Stimulated activated CD4-positive, alpha-beta T cell treated with anti-CD3 and anti-CD28 coated beads, Interleukin-2, amount 100 ng/mL, for 48 hours (primary cell): ENCODE measurements around the gene ZNF273.
A peak's percentile ranks its signal among the peaks of the same experiment; 100 is the strongest.
"Not testable (repeated sequence)": the region's sequence is repeated elsewhere in the genome, so short reads cannot be mapped to it uniquely, and the experiment has no call there.

Source experiments
- DNase-seq, 2 donors: peaks; one replicate each; pipeline ENCODE4 v3.0.0-alpha.2; 2020

Gene ZNF273

DNA sequence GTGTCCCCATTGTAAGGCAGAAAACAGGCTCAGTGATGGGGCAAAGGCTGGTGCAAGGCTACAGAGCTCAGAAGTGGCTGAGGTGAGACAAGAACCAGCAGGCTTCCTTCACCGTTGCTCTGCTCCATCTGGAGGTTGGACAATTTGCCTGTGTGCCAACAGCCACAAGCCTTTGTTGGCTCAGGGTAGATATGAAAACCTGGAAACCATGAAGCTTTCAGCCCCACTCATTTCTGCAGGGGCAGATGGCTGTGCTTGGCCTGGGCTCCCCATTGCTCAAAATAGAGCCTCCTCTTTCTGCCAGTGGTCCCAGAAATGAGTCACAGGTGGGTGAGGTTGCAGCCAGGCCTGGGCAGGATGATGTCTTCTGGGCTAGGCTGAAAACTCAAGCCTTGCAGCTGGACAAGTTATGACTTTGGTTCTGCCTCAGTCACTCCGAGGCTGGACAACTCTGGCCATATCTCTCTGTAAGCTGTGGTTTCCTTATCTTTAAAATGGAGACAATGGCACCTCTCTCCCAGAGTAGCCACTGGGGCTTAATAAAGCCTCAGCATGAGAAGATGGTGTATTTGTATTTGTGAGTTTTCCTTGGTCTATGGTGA, 12.2 kb upstream of the ZNF273 start:
- DNase-seq = no peak

DNA sequence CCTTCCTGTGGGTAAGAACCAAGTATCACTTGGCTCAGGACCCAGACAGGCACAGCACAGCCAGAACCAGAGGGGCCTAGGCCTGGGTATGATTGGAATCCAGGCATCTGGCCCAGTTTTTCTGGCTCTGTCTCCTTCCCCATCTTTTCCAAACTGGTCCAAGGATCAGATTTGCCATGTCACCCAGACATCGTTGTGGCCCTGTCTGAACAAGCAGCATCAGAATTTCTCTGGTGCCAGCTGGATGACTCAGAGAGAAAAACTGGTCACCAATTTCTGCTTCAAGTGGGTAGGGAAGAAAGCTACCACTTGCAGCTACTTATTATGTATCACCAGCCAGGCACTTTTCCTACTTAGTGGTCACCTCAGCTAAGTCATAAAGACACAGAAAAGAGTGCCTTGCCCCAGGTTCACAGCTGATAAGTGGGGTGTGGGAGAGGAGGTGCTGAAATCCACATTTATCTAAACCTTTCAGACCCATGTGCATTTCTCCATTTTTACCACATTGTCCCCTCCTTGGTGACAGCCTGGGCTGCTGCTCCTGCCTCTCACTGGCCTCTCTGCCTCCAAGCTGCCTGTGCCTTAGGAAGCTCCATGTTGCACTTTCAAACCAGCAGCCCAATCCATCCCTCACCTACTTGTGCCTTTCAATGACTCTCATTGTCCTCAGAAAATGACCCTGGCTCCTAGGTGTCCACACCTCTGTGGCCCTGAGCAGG, 11.6 kb upstream of the ZNF273 start:
- DNase-seq = not testable (repeated sequence)

DNA sequence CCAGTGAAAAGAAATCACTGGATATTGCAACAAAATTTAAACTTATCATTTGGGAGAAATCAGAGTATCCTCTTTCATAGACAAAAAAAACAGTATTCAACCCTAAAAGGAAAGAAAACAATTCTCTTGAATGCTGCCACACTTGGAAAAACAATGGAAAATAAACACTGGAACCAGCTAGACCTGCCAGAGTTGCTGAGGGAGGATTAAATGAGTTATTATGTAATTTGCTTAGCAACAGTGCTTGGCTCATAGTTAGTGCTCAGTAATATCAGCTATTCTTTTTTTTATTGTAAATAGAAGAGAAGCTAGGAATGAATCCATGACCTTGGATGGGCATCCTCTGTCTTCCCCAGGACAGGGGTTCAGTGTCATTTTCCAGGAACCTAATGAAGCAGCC, 11.0 kb upstream of the ZNF273 start:
- DNase-seq = no peak

GRCh38 chr7:64892666-64893309, 10.3 kb upstream of the ZNF273 start:
- no peak for DNase-seq

DNA sequence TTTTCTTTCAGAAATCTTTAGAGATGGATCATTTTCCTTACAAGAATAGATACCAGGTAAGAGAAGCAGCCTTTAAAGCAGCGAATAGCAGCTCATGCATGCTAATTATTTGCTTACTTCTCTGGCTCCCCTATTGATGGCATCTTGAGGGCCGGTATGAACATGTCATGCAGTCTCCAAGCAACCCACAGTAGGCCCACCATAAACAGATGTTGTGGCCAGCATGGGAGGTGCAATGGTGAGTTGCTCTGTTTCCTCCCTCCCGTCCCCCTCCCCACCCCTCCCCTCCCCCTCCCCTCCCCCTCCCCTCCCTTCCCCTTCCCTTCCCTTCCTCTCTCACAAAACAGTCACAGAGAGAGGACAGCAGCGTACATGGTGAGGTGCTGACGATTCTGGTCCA, 9.7 kb upstream of the ZNF273 start:
- DNase-seq = no peak

- not testable (repeated sequence) for DNase-seq
Measured at GRCh38 chr7:64902461-64902805, 640 bp upstream of the ZNF273 start.

DNA sequence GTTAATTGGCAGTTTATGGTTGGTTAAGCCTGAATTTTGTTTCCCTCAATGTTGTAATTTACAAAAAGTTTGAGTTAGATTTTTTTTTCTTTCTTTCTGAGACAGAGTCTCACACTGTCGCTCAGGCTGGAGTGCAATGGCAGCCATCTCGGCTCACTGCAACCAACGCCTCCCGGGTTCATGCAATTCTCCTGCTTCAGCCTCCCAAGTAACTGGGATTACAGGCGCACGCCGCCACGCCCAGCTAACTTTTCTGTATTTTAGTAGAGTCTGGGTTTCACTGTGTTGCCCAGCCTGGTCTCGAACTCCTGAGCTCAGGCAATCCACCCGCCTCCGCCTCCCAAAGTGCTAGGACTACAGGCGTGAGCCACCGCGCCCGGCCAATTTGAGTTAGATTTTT, 935 bp downstream of the ZNF273 start:
- no peak for DNase-seq

DNA sequence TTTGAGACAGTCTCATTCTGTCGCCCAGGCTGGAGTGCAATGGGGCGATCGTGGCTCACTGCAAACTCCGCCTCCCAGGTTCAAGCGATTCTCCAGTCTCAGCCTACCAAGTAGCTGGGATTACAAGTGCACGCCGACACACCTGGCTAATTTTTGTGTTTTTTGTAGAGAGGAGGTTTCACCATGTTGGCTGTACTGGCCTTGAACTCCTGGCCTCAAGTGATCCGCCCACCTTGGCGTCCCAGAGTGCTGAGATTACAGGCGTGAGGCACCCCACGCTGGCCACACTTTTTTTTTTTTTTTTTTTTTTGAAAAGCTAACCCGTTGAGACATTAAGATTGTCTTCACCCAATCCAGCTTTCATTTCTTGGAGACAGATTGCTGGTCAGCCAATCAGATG, 2.1 kb downstream of the ZNF273 start:
- no peak for DNase-seq

DNA sequence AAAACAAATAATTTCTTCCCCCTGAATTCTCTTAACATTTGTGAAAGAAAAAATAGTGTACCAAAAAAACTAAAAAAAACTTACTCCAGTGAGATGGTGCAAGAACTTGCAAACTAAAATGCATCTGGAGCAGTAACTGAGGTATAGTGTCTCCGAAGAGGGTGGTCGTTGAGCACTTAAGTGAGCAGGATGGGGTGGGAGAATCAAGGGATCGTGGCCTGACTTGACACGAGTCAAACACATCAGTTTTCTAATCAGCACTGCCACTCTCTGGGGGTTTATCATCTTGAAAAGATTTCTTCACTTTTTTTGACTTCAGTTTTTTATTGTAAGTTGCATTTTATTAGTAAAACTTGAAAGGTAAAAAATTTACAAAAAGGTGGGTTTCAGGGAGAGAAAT, 2.5 kb downstream of the ZNF273 start:
- DNase-seq = no peak

GRCh38 chr7:64907641-64908326, 4.7 kb downstream of the ZNF273 start:
- DNase-seq = no peak

- DNase-seq = no peak
Measured at GRCh38 chr7:64908358-64908757, 5.3 kb downstream of the ZNF273 start.

- DNase-seq = no peak
Measured at GRCh38 chr7:64914557-64914956, 11.5 kb downstream of the ZNF273 start.

GRCh38 chr7:64915301-64915700, 12.2 kb downstream of the ZNF273 start:
- not testable (repeated sequence) for DNase-seq

- DNase-seq = not testable (repeated sequence)
Measured at GRCh38 chr7:64928252-64929187, 25.4 kb downstream of the ZNF273 start.

DNA sequence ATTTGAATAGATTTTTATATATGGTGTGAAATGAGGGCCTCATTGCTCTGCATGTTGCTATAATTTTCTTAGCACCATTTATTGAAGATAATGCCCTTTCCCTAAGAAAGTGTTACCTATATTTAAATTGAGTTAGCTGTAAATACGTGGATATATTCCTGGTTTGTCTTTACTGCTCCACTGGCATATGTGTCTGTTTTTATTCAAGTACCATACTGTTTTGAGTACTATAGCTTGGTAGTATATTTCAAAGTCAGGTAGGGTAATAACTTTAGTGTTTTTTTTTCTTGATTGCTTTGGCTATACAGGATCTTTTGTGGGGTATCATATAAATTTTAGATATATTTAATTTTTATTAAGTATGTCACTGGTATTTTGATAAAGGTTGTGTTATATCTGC, 31.4 kb downstream of the ZNF273 start:
- no peak for DNase-seq

DNA sequence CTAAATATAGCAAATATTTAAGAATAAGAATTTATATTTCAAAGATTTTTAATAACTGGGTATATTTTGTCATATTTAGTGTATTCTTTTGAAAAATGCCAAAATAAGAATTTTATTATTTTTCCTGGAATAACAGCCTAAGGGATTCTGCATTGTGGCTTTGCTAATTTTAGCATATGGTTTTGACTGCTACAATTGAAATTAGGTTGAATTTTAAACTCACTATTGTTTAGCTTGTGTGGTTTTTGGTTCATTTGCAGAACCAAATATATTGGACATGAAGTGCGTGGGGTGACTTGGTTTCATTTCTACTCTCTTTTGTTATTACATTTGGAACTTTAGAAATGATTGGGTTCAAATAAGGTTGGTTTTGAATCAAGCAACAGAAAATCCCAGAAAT, 35.5 kb downstream of the ZNF273 start:
- DNase-seq = no peak

- not testable (repeated sequence) for DNase-seq
Measured at GRCh38 chr7:64940021-64940420, 36.9 kb downstream of the ZNF273 start.

DNA sequence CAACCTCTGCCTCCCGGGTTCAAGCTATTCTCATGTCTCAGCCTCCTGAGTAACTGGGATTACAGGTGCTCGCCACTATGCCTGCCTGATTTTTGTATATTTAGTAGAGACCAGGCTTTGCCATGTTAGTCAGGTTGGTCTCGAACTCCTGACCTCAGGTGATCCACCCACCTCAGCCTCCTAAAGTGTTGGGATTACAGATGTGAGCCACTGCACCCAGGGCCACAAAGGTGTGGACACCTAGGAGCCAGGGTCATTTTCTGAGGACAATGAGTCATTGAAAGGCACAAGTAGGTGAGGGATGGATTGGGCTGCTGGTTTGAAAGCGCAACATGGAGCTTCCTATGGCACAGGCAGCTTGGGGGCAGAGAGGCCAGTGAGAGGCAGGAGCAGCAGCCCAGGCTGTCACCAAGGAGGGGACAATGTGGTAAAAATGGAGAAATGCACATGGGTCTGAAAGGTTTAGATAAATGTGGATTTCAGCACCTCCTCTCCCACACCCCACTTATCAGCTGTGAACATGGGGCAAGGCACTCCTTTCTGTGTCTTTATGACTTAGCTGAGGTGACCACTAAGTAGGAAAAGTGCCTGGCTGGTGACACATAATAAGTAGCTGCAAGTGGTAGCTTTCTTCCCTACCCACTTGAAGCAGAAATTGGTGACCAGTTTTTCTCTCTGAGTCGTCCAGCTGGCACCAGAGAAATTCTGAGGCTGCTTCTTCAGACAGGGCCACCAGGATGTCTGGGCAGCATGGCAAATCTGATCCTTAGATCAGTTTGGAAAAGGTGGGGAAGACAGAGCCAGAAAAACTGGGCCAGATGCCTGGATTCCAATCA, 41.8 kb downstream of the ZNF273 start:
- not testable (repeated sequence) for DNase-seq

- DNase-seq = no peak
Measured at GRCh38 chr7:64945503-64946175, 42.6 kb downstream of the ZNF273 start.

DNA sequence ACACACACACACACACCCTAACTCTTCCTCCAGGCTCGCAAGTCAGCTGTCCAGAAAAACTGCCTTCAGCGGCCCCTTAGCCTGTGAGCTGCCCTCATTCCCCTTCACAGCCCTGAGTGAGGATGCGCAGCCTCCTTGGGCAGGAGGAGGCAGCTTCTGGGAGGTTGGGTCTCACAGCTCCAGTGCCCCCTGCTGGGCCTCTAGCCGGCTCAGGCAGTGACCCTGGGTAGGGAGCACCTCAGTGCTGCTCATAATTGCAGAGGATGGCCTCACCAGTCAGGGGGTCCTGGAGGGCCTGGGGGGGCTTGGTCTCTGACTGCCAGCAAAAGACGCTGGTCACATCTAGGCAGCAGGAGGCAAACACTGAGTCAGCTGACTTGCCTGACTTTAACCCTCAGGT, 43.7 kb downstream of the ZNF273 start:
- peak; percentile 5 to 6 for DNase-seq
